ENCODE results near the gene ARHGAP45. TPM values are rescaled to one million over a fixed set of nuclear protein-coding genes. Genes with fewer than 3 reads are reported as not detected.

The ARHGAP45 gene
- total RNA-seq, 1 donor from 2014 or later = 10.2 TPM

DNA sequence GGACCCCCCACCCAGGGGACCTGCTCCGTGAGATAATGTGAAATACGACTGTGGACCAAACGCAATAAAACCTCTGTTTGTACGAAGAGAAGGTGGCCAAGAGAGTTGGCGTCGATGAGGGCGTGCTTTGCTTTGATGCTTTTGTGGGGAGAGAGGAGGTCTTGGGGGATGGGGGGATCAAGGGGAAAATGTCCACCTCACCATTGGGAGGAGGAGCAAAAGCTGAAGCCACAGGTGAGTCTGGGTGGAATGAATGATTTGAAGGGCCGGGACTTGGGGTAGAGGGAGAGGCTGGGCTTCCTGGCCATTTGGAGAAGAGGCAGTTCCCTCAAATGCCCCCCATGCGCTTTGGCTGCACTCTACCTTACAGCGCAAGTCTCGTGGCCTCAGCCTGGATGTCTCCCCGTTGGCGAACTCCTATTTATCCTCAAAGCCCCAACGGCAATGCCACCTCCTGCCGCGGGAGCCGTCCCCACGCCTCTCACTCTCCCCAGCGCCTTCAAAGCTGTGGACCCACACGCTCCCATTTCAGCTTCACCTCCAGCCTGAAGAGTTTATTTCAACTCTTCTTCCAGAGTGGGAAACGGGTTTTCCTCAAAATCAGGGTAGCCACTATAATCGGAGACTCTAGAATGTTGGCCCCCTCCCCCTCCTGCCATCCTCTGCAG is 27.9 kb upstream of the ARHGAP45 start:
- no peak for DNase-seq (ENCODE audit: low read depth, low spot score)

GRCh38 chr19:1039646-1040475 is 27.1 kb upstream of the ARHGAP45 start, which contains the start of gene ABCA7:
Gene ABCA7, plus strand, starts transcription at chr19:1040107. Its CDS starts 1,255 bp downstream, at chr19:1041362.
- DNase-seq (ENCODE audit: low read depth, low spot score) = peak; percentile 86

- peak; percentile 71 for DNase-seq (ENCODE audit: low read depth, low spot score)
Observed at GRCh38 chr19:1040476-1041271, 26.3 kb upstream of the ARHGAP45 start.

- no peak for DNase-seq (ENCODE audit: low read depth, low spot score)
Observed at GRCh38 chr19:1041272-1041834, 25.6 kb upstream of the ARHGAP45 start.

GRCh38 chr19:1041835-1042685 is 24.9 kb upstream of the ARHGAP45 start:
- no peak for DNase-seq (ENCODE audit: low read depth, low spot score)

DNA sequence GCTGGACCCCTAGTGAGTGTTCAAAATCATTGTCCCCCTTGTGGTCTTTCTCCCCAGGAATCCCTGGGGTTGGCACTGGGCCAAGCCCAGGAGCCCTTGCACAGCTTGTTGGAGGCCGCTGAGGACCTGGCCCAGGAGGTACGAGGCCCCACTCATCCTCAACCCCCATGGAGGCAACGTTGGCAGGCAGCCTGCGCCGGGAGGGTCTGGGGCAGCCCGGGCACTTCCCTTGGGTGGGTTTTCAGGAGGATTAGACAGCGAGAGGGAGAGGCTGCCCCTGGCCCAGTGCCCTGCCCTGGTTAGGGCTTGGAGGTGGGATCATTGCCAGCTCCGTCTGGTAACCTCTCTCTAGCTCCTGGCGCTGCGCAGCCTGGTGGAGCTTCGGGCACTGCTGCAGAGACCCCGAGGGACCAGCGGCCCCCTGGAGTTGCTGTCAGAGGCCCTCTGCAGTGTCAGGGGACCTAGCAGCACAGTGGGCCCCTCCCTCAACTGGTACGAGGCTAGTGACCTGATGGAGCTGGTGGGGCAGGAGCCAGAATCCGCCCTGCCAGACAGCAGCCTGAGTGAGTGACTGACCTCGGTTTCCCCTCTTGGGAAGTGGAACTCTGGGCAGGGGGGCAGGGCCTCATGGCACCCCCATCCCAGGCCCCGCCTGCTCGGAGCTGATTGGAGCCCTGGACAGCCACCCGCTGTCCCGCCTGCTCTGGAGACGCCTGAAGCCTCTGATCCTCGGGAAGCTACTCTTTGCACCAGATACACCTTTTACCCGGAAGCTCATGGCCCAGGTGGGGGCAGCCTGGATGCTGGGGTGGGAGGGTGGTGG is 24.1 kb upstream of the ARHGAP45 start:
- no peak for DNase-seq (ENCODE audit: low read depth, low spot score)

DNA sequence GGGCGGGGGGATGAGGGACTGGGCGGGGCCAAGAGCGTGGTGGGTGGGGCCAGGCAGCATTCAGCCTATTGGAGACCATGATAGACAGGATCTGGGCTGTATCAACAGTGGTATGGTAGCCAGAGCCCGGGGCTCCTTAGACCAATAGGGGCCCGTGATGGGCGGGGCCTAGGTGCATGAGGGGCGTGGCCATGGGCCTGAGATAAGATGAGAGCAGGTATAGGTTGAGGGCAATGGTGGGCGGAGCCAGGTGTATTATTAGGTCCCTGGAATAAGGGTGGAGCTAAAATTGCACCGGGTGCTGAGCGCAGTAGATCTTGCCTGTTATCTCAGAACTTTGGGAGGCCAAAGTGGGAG is 21.7 kb upstream of the ARHGAP45 start:
- DNase-seq (ENCODE audit: low read depth, low spot score) = no peak

DNA sequence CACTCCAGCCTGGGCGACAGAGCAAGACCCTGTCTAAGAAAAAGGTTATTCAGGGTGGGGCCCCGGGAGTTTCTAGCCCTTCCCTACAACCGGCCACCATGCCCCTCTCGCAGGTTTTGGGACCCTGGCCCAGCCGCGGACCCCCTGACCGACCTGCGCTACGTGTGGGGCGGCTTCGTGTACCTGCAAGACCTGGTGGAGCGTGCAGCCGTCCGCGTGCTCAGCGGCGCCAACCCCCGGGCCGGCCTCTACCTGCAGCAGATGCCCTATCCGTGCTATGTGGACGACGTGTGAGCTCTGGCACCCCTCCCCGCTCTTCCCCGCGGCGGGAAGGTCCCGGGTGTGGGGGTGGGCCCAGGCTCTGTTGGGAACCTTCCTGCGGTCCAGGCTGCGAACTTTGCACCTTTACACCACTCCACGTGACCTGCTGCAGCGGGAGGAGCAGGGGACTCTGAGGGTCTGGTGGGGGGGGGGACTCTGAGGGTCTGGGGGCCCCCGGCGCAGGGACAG is 20.8 kb upstream of the ARHGAP45 start:
- no peak for DNase-seq (ENCODE audit: low read depth, low spot score)

- DNase-seq (ENCODE audit: low read depth, low spot score) = no peak
Observed at GRCh38 chr19:1046836-1047695, 19.9 kb upstream of the ARHGAP45 start.

GRCh38 chr19:1047696-1048147 is 19.2 kb upstream of the ARHGAP45 start:
- DNase-seq (ENCODE audit: low read depth, low spot score) = no peak

DNA sequence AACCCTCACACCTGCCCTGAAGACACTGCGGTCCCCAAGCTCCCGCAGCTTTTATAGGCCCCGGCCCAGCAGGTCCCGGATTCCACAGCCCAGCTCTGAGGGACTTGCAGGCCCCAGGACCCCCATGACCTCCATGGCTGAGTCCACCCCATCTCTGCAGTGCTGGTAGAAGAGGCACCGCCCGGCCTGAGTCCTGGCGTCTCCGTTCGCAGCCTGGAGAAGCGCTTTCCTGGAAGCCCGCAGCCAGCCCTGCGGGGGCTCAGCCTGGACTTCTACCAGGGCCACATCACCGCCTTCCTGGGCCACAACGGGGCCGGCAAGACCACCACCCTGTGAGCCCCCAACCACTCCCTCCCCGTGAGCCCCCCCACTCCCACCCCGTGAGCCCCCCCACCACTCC is 17.9 kb upstream of the ARHGAP45 start:
- DNase-seq (ENCODE audit: low read depth, low spot score) = no peak

- DNase-seq (ENCODE audit: low read depth, low spot score) = no peak
Observed at GRCh38 chr19:1049800-1050199, 17.2 kb upstream of the ARHGAP45 start.

DNA sequence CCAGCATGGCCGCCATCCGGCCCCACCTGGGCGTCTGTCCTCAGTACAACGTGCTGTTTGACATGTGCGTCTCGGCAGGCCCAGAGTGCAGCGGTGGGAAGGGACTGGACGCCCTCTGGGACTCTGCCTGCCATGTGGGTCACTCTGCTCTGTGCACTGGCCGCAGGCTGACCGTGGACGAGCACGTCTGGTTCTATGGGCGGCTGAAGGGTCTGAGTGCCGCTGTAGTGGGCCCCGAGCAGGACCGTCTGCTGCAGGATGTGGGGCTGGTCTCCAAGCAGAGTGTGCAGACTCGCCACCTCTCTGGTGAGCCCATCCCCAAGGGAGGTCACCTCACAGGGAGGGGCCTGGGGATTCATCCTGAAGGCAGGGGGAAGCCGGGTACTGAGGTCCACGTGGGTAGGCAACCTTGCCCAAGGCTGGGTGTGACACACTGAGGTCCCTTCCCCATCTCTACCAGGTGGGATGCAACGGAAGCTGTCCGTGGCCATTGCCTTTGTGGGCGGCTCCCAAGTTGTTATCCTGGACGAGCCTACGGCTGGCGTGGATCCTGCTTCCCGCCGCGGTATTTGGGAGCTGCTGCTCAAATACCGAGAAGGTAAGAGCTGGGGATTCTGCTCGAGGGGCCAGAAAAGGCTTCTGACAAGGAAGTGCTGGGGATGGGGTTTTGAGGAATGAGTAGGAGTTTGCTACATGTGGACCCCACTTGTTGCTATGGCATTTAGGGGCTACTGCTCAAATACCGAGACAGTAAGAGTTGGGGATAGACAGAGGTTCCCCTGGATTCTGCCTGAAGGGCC is 15.8 kb upstream of the ARHGAP45 start:
- DNase-seq (ENCODE audit: low read depth, low spot score) = no peak

DNA sequence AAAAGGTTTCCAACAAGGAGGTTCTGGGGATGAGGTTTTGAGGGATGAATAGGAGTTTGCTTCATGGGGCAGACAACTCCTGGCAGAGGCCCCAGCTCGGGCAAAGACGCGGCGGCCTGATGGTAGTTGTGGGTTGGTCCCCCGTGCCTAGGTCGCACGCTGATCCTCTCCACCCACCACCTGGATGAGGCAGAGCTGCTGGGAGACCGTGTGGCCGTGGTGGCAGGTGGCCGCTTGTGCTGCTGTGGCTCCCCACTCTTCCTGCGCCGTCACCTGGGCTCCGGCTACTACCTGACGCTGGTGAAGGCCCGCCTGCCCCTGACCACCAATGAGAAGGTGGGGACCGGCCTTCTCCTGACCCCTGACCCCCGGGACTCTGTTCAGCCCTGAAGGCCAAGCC is 15.2 kb upstream of the ARHGAP45 start:
- DNase-seq (ENCODE audit: low read depth, low spot score) = no peak

DNA sequence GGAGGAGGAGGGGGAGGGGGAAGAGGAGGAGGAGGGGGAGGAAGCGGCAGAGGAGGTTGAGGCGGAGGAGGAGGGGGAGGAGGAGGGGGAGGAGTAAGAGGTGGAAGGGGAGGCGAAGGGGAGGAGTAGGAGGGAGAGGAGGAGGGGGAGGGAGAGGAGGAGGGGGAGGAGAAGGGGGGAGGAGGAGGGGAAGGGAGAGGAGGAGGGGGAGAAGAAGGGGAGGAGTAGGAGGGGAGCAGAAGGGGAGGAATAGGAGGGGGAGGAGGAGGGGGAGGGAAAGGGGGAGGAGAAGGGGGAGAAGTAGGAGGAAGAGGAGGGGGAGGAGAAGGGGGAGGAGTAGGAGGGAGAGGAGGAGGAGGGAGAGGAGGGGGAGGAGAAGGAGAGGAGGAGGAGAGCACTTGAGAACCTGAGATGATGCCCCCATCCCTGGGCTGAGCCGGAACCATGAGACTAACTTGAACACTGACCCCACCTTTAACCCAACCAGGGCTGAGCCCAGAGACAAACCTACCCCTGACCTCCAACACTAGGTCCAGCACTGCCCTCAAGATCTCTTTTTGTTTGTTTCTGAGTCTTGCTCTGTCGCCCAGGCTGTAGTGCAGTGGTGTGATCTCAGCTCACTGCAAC is 14.5 kb upstream of the ARHGAP45 start:
- DNase-seq (ENCODE audit: low read depth, low spot score) = no peak

- no peak for DNase-seq (ENCODE audit: low read depth, low spot score)
Observed at GRCh38 chr19:1053176-1054101, 13.5 kb upstream of the ARHGAP45 start.

All from pulmonary artery endothelial cell (primary cell).